ENCODE results near the gene ZSCAN20. TPM values are rescaled to one million over a fixed set of nuclear protein-coding genes. Genes with fewer than 3 reads are reported as not detected.

The ZSCAN20 gene
- total RNA-seq, 4 donors from 2014 or later = 6.9 to 9.4 (median 7.8) TPM

DNA sequence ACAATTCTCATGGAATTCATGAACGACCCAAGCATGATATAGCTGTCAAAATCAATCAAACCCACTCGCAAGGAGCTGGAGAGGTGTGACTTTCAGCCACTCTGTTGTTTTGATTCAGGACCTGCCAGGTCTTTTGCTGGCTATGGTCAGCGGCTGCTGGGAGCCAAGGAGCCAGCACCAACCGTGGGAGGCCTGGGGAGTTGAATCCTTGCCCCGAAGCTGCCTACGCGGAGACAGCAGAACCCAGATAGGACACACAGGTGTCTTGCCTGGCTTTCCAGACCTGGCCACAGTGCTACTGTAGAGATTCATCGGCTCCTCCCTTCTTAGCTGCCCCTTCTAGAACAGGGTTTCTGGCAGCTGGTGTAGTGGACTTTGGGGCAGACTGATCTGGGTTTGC, 42.7 kb downstream of the ZSCAN20 start:
- no peaks in the 10 kb centered on the region for H3K9me3 ChIP-seq
- DNase-seq (ENCODE audit: low spot score in 2 of 2) = no peak
- H3K27me3 ChIP-seq = no peaks in the 10 kb centered on the region
- H3K36me3 ChIP-seq = no peaks in the 10 kb centered on the region
- TF ChIP-seq EP300 (IDR thresholded peaks at IDR 0.05) = no peak
- TF ChIP-seq POLR2A (IDR thresholded peaks at IDR 0.05) = no peak
- TF ChIP-seq, protein P1, sequence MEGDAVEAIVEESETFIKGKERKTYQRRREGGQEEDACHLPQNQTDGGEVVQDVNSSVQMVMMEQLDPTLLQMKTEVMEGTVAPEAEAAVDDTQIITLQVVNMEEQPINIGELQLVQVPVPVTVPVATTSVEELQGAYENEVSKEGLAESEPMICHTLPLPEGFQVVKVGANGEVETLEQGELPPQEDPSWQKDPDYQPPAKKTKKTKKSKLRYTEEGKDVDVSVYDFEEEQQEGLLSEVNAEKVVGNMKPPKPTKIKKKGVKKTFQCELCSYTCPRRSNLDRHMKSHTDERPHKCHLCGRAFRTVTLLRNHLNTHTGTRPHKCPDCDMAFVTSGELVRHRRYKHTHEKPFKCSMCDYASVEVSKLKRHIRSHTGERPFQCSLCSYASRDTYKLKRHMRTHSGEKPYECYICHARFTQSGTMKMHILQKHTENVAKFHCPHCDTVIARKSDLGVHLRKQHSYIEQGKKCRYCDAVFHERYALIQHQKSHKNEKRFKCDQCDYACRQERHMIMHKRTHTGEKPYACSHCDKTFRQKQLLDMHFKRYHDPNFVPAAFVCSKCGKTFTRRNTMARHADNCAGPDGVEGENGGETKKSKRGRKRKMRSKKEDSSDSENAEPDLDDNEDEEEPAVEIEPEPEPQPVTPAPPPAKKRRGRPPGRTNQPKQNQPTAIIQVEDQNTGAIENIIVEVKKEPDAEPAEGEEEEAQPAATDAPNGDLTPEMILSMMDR (IDR thresholded peaks at IDR 0.05) = no peak
- WGBS, 2 donors = 82 to 91% methylated on average over 8 of the region's 8 CpGs
- no peaks in the 10 kb centered on the region for H3K4me1 ChIP-seq
- H3K4me3 ChIP-seq = no peak overlapping the region
- H3K27ac ChIP-seq = no peak overlapping the region

DNA sequence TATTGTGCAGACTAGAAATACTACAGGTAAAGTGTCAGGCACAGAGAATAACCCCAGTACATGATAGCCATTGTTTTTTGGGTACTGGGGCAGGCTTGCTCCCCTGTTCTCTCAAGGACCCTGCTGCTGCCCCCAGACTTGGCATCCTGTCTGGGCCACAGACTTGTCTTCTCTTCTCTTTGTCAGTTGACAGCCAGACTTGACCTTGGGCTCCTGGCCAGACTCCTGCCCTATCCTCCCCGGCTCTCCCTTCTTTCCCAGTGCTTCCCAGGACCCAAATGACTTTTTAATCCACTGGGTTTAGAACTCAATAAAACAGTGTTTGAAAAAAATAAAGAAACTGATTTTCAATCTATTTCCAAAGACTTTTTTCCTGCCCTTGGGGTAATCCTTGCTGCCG, 43.2 kb downstream of the ZSCAN20 start:
- H3K9me3 ChIP-seq = no peaks in the 10 kb centered on the region
- no peak overlapping the region for H3K4me3 ChIP-seq
- H3K27me3 ChIP-seq = no peaks in the 10 kb centered on the region
- DNase-seq (ENCODE audit: low spot score in 2 of 2) = no peak
- no peaks in the 10 kb centered on the region for H3K36me3 ChIP-seq
- no peak overlapping the region for H3K27ac ChIP-seq
- H3K4me1 ChIP-seq = no peaks in the 10 kb centered on the region
- TF ChIP-seq POLR2A (IDR thresholded peaks at IDR 0.05) = no peak
- no peak for TF ChIP-seq EP300 (IDR thresholded peaks at IDR 0.05)
- 54 to 71% methylated on average over 2 of the region's 2 CpGs for WGBS, 2 donors

DNA sequence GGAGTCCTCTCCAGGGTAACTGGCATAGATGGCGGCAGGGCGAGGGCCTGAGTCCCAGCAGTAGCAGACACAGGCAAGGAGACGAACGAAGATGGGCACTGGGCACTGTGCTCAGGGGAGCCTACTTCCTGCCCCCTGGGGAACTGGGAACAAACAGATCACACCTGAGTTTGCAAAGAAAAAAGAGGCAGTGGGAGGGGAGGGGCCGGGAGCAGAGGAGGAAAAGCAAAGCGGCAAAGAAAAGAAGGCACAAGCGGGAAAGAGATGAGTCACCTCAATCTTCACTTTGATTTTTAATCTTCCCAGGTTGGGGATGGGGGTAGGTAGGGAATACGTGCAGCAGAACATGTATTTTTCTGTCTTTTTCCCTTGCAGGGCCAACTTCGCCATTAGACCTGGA, 44.0 kb downstream of the ZSCAN20 start:
- DNase-seq (ENCODE audit: low spot score in 2 of 2) = no peak
- Histone ChIP-seq H3K4me3 (no peak overlapping the region), H3K4me1 (no peaks in the 10 kb centered on the region), H3K9me3 (no peaks in the 10 kb centered on the region), H3K36me3 (no peaks in the 10 kb centered on the region), H3K27me3 (no peaks in the 10 kb centered on the region), H3K27ac (no peak overlapping the region)
- 89 to 92% methylated on average over 9 of the region's 9 CpGs for WGBS, 2 donors
- TF ChIP-seq POLR2A (IDR thresholded peaks at IDR 0.05) (no peak), EP300 (IDR thresholded peaks at IDR 0.05) (no peak)
- TF ChIP-seq, protein P1 (IDR thresholded peaks at IDR 0.05) = no peak

DNA sequence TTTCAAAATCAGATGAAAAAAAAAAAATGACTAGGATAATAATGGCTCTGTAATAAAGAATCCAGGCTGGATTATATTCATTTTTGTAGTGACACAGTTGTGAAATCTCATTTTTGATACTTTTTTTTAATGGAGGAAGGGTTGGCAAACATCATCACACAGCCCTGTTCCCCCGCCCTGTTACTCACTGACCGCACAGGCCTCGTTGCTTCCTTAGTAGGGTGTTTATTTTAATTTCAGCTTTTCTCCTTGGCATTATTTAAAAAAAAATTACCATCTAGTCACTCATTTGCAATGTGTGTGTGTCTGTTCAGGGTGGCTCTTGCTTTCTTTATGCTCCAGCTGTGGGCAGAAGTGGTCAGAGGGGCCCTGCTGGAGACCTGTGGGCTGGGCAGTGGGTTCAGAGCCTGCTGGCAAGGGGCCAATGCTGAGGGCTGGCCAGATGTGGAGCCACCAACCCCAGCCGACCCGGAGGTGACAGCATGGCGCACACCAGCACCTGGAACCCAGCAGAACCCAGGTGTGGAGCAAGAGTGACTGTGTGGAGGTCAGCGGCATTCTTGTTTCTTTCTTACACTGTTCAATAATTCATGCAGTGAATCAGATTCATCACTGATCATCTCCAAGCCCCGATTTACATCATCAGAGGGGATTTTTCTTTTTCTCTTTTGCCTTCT, 44.6 kb downstream of the ZSCAN20 start:
- no peak overlapping the region for H3K27ac ChIP-seq
- H3K4me1 ChIP-seq = no peaks in the 10 kb centered on the region
- no peak for DNase-seq (ENCODE audit: low spot score in 2 of 2)
- H3K27me3 ChIP-seq = no peaks in the 10 kb centered on the region
- no peak overlapping the region for H3K4me3 ChIP-seq
- TF ChIP-seq POLR2A (IDR thresholded peaks at IDR 0.05) (no peak), EP300 (IDR thresholded peaks at IDR 0.05) (no peak)
- TF ChIP-seq, protein P1 (IDR thresholded peaks at IDR 0.05) = no peak
- WGBS, 2 donors = 69 to 85% methylated on average over 8 of the region's 8 CpGs
- no peaks in the 10 kb centered on the region for H3K9me3 ChIP-seq
- no peaks in the 10 kb centered on the region for H3K36me3 ChIP-seq

DNA sequence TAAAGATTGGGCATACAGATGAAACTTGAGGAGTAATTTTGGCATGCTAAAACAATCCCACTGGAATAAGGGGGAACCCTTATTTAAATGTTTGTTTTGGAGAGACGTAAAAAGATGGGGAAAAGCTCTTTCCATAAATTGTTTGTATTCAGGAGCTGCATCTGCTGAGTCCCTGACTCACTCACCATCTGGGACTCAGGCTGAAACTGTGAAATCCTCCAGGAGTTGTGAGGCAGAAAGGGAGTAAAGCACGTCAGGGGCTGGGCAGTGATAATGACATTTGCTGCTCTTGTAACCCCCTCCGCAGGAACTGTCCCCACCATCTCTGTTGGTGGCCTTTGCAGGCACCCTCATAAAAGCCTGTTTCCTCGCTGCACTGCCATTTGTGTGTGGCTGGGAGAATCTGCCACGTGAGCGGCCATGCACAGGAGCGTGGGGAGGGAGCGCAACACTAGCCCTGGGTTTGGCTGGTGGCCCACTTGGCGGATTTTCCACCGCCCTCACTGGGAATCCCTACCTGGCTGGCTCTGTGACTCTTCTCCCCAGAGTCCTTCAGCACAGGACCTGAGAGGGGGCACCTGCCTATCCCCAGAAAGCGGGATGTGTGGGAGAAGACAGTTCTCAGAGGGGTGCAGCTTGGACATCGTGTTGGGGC, 45.3 kb downstream of the ZSCAN20 start:
- TF ChIP-seq POLR2A (IDR thresholded peaks at IDR 0.05) = no peak
- TF ChIP-seq EP300 (IDR thresholded peaks at IDR 0.05) = no peak
- TF ChIP-seq, protein P1 (IDR thresholded peaks at IDR 0.05) = no peak
- no peak overlapping the region for H3K4me3 ChIP-seq
- WGBS, 2 donors = 64 to 68% methylated on average over 12 of the region's 12 CpGs

More for the DNA sequence above, 45.3 kb downstream of the ZSCAN20 start:
- Histone ChIP-seq H3K27me3 (no peaks in the 10 kb centered on the region), H3K27ac (no peak overlapping the region), H3K4me1 (no peaks in the 10 kb centered on the region), H3K9me3 (no peaks in the 10 kb centered on the region), H3K36me3 (no peaks in the 10 kb centered on the region)
- no peak for DNase-seq (ENCODE audit: low spot score in 2 of 2)

All from tibial nerve (tissue), 4 donors.